ENCODE data around the gene TBX15.

TBX15 gene

DNA sequence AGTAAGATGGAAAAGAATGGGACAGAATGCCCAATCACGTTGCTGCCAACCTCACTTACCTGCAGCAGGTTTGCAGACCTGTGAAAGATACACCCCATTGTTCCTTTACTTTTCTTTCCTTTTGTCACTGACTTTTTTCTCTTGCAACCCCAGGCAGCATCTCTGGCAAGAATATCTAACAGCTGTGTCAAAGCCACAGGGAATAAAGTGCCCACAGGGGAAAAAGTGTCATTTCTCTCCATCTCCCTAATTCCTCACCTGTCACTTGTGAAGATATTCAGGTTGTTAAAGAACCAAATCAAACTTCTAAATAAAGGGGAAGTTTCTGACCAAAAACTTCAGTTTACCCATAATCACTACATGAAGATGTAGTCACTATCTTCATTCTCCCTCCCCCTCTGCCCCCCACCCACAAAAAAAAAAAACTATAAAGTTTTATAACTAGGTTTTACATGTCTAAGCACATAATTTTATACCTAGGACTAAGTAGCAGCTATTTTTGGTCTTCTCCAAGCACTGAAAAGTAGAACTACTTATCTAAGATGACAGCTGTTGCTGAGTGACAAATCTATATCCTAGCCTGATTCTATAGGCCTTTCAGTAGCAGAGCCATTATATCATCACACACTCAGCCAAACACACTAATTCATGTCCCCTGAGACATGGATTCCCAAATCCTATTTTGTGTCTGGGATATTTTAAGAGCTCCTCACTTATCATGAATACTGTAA, 54.9 kb downstream of the TBX15 start:
- H3K4me3 ChIP-seq (ENCODE audit: low read depth, low read length) = no peak overlapping the region
- TF ChIP-seq, protein P1, sequence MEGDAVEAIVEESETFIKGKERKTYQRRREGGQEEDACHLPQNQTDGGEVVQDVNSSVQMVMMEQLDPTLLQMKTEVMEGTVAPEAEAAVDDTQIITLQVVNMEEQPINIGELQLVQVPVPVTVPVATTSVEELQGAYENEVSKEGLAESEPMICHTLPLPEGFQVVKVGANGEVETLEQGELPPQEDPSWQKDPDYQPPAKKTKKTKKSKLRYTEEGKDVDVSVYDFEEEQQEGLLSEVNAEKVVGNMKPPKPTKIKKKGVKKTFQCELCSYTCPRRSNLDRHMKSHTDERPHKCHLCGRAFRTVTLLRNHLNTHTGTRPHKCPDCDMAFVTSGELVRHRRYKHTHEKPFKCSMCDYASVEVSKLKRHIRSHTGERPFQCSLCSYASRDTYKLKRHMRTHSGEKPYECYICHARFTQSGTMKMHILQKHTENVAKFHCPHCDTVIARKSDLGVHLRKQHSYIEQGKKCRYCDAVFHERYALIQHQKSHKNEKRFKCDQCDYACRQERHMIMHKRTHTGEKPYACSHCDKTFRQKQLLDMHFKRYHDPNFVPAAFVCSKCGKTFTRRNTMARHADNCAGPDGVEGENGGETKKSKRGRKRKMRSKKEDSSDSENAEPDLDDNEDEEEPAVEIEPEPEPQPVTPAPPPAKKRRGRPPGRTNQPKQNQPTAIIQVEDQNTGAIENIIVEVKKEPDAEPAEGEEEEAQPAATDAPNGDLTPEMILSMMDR (IDR thresholded peaks at IDR 0.05; ENCODE audit: low read depth, low read length) = no peak

DNA sequence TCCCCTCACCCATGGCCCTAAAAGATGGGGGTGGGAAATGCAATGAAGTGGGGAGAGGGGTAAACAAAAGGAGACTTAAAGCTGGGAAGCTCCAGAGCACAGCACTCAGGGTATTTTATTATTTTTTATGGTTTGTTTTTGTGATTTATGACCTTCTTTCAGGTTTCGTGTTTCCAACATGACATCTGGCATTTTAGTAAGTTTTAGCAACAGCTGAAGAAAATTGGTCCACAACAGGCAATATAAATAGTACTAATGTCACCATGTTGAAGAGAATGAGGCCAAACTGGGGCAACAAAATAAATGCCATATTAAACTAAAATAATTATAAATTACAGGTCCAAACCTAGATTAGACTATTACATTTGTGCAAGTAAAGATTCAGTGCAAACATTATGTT, 56.3 kb downstream of the TBX15 start:
- TF ChIP-seq, protein P1 (IDR thresholded peaks at IDR 0.05; ENCODE audit: low read depth, low read length) = no peak
- no peak overlapping the region for H3K4me3 ChIP-seq (ENCODE audit: low read depth, low read length)

DNA sequence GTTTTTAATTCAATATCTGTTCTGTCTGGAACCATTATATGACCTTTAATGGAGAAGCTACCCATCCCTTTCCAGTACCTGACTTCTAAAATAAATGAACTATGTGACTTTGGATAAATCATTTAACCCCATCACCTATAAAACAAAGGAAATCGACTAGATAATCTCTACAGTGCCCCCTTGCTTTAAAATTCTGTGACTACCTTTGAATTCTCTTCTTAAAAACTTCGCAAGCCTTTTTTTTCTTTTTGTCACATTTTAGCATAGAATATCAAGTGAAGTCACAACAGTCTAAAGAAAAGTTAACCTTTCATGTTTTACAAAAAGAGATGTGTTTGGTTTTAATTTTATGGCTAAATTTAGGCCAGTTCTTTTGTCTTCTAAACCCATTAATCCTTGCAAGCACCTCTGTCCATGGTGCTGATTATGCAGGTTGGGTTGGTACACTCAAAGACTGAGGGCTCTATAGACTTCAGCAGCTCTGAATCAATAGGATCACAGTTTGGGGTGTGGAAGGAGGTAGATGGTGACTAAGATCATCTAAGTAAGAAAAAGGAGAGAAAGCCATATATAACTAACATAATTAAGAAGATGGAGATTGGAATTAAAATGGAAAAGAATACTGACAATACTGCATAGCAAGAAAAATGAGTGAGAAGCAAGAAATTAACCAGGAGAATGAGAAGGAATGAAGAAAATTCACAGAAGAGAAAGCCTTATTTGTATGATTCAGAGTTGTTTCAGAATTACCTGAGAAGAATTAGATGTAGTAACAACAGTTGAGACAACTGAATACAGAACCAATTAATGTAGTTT, 59.2 kb downstream of the TBX15 start:
- no peak overlapping the region for H3K4me3 ChIP-seq (ENCODE audit: low read depth, low read length)
- TF ChIP-seq, protein P1 (IDR thresholded peaks at IDR 0.05; ENCODE audit: low read depth, low read length) = no peak

DNA sequence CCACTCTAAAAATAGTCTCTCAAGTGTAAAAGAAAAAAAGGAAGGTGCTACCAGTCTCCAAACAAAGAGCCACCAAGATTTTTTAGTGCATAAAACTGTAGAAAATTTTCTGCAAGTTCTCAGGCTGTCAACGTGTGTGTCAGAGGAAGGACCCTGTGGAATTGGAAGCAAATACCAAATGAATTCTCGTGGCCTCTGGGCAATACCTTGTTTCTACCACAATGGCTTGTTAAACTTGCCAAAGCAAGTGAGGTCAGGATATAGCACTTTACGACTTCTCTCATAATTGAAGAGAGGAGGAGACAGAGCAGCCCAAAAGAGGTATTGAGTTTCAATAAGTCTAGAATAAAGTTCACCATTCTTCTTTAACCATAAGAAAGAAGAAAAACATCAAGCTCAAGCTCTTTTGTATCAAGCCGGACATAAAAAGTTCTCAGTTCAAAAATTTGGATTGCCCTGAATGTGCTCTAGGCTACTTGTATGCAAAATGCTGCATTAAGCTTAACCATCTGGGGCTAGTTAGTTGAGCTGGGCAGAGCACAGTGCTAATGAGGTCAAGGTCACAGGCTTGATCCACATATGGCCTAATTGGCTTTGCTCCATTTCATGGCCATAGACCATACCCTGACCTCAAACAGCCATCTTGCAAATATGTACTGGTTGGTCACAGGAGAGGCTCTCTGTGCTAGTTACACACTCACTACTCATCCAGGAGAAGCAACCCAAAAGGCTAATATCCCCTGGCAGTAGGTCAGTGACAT, 60.5 kb downstream of the TBX15 start:
- TF ChIP-seq, protein P1 (IDR thresholded peaks at IDR 0.05; ENCODE audit: low read depth, low read length) = no peak
- H3K4me3 ChIP-seq (ENCODE audit: low read depth, low read length) = no peak overlapping the region

DNA sequence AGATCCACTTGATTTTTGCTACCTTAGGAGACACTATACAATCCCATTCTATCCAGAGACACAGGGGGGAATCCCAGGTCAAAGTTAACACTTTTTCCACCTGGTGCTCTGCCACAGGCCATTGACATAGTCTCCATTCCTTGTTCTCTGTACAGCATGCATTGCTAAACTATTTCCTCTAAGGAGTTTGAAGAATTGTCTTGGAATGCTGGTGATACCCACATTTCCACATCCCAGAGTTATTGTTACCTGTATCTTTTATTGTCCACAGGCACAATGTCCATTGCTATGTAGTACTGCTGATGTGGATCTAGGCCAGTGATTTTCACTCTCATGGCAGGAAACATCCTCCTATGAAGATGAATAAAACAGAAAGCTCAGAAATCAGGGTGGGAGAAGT, 61.9 kb downstream of the TBX15 start:
- no peak overlapping the region for H3K4me3 ChIP-seq (ENCODE audit: low read depth, low read length)
- TF ChIP-seq, protein P1 (IDR thresholded peaks at IDR 0.05; ENCODE audit: low read depth, low read length) = no peak

DNA sequence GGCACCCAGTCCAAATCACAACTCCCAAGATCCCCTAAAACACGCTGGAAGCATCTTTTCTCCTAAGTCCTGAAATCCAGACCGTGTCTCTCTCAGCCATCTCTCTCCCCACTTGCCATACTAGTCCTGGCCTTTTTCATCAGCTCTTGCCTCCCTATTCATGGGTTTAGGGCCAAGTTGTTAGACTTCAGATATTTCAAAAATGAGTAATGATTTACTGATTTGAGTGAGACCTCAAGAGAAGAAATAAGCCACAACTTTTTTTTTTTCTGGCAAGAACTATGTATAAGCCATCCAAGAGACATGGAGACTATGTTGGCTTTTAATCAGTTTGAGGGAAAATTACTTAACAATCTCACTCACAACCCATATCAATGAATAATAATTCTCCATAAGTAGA, 62.5 kb downstream of the TBX15 start:
- TF ChIP-seq, protein P1 (IDR thresholded peaks at IDR 0.05; ENCODE audit: low read depth, low read length) = no peak
- H3K4me3 ChIP-seq (ENCODE audit: low read depth, low read length) = no peak overlapping the region

All from WI38 (cell line).